GM12874 (cell line): Measurements from ENCODE around the gene MCM3AP.

Experiments
- TF ChIP-seq, protein P1 (sequence below): IDR thresholded peaks from 2 replicates; pipeline ENCODE4 v1.5.1; 2011; ENCODE audit warnings: low read depth, mild to moderate bottlenecking, control low read depth, low read length, moderate library complexity; ENCODE audit not compliant: insufficient read depth

The MCM3AP gene

DNA sequence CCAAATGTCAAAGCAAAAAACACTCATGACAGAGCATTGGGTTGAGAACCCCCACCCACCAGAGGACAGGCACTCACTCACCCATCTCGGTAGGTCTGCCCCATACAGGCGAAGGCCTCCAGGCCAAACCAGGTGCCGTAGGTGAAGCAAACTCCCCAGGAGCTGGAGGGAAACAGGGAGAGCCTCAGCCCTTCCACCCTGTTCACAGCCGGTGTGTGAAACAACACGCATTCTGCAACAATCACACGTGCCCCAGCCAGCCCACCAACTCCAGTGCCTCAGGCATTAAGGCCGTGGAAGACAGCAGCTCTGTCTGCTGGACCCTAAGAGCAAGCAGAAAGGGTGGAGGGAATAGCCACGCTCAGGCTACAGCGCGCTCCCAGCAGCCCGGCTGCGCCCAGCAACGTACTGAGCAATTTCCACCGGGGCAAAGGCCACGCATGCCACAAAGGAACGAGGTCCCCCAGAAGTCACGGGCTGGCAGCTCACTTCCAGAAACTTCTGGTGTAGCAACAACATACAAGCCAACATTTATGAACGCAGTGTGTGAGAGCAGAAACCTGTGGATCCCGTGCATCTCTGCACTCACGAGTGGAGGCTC is 89.7 kb downstream of the MCM3AP start:
- TF ChIP-seq, protein P1, sequence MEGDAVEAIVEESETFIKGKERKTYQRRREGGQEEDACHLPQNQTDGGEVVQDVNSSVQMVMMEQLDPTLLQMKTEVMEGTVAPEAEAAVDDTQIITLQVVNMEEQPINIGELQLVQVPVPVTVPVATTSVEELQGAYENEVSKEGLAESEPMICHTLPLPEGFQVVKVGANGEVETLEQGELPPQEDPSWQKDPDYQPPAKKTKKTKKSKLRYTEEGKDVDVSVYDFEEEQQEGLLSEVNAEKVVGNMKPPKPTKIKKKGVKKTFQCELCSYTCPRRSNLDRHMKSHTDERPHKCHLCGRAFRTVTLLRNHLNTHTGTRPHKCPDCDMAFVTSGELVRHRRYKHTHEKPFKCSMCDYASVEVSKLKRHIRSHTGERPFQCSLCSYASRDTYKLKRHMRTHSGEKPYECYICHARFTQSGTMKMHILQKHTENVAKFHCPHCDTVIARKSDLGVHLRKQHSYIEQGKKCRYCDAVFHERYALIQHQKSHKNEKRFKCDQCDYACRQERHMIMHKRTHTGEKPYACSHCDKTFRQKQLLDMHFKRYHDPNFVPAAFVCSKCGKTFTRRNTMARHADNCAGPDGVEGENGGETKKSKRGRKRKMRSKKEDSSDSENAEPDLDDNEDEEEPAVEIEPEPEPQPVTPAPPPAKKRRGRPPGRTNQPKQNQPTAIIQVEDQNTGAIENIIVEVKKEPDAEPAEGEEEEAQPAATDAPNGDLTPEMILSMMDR = no peak

DNA sequence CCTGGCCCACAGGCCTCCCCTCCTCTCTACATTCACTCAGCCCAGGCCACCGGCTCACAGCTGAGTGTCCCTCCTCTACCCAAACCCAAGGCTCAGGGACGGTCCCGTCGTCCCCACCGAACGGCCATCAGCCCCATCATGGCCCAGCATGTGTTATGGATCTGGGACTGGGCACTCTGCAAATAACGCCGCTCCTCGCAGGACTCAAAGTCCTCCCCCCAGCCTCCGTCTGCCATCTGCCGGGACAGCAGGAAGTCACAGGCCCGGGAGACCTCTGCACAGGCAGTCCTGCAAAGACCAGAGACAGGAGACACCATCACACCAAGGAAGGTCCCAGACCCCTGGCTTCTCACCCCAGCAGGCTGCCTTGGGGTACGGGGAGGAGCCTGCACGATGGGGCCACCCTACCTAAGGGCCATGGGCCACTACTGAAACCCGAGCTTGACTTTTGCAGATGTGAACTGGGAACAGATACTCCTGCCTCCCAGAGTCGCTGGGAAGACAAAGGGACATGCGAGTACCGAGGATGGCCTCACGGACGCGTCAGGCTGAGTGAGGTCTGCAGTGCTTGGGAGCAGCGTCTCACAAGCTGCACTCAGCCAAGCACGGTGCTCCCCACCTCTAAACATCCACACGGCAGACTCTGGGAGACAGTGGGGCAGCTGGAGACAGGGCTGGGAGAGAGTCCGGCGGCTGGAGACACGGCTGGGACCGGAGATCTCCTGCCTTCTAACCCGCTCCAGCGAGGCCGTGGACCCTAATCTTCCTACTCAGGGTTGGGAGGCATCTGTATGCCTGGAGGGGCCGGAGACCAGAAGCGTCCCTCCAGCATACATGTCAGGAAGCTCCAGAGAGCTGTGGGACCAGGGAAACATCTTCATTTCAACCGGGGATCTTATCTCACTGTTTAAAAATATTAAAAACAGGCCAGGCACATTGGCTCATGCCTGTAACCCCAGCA is 90.8 kb downstream of the MCM3AP start:
- TF ChIP-seq, protein P1 = no peak

DNA sequence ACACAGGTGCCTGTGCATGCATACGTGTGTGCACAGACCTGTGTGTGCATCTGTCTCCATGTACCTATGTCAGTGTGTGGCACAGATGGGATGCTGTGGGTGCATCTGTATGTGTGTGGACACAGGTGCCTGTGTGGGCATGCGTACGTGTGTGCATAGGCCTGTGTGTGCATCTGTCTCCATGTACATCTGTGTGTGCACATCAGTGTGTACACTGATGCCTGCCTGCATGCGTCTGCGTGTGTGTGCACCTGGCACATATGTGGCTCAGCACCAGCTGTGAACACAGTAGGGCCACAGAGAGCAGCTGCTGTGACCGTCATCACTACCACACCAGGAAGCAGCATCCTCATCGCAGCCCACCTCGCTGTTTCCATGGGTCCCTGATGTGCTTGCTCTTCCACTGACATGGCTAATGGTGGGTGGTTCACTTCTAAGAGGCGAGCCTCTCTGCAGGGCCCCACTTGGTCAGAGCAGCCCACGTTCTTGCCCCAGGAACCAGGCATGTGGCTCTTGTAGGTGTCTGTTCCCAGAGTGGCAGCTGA is 91.5 kb downstream of the MCM3AP start:
- TF ChIP-seq, protein P1 = no peak

DNA sequence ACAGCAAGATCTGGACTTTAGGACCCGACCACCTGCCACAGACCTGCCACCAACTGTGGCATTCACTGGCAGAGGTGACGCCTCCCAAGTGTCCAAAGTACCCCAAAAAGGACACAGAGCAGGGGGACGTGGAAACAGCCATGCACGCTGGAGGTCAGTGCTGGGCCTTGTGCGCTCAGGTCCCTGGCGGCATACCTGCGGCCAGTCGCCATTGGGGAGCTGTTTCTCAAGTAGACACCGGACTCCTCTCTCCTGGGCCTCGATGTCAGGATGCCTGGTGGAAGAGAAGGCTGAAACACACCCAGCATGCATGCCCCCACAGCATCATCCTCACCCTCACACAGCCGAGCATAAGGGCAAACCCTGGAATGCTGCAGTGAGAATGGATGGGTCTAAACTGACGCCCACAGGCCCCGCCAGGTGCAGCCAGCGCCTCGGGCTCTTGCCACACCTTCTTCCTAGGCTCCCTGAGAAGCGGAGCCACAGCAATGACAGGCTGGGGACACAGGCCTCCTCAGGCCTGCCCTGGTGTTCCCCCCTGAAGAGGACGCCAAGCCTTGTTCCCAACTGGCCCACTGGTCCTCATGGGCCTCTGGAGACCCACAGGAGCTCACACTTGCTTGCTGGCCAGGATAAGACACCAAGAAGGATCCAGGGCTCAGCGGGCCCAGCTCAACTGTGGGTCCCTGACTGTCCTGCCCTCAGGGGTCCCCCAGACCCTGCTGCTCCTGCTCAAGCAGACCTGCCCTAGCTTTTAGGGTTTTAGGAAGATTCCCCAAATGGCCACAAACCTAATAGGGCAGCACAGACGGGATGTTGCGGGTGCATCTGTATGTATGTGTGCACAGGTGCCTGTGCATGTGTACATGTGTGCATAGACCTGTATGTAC is 93.5 kb downstream of the MCM3AP start:
- TF ChIP-seq, protein P1 = no peak

DNA sequence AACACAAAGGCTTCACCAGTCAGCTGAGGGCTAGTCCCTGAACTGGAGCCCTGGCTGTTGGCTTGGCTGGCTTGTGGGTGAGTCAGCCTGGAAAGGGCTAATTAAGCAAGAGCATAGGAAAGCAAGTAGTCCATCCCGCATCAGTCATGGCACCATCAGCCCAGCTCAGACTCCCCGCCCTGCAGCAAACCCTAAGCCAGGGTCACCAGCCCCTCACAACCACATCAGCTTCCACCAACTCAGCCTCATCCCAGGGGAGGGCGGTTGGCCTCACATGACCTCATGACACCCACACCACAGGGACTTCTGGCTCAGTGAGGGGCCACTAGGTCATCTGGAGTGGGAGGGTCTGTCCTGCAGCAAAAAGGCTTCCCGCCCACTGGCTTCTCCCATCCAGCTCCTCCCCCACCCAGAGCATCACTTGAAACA is 94.1 kb downstream of the MCM3AP start:
- TF ChIP-seq, protein P1 = no peak

DNA sequence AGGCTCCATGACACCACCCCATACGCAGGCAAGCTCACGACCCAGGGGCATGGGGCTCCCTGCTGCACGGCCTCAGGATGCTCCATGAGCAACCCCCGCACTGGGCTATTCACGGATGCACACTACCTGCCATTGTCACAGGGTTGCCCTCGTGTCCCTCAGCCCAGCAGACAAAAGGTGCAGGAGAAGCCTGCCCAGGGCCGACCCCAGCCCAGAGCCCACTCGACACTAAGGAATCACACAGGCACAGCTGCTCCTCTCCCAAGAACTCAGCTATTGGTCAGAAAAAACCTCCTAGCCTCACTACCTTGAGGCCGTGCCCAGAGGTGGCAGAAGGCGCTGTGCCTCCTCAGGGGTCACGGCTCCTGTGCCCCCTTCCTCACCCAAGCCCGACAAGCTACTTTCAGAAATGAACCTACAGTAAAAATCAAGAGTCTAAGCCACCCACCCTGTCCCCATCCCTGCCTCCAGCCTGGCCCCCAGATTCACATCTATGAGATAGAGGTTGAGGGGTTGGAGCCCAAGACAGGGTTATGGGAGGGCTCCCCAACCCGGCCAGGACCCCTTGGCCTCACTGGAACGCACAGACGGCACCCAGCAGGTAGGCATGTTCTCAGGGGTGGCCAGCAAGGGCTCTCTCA is 94.8 kb downstream of the MCM3AP start:
- TF ChIP-seq, protein P1 = no peak
